RWPE2 (cell line): ENCODE results near the gene TMEM147.

Experiments
- ATAC-seq: fragments of 200-7000 bp; cut with Tn5 transposase; 3 replicates; pipeline ENCODE4 v1.9.1; 2021; ENCODE audit warnings: low read depth
- DNase-seq: peaks from one replicate; pipeline ENCODE4 v3.0.0-alpha.2; 2020; ENCODE audit warnings: low spot score
- H3K27ac ChIP-seq: fragments of 450-650 bp; 2 replicates; pipeline ENCODE4 v1.5.1; 2017; ENCODE audit warnings: mild to moderate bottlenecking; ENCODE audit not compliant: poor library complexity, severe bottlenecking
- H3K27me3 ChIP-seq: fragments of 250-450 bp; sonication (Bioruptor Pico); 2 replicates; pipeline ENCODE4 v1.5.1; 2021; ENCODE audit warnings: mild to moderate bottlenecking, moderate library complexity; ENCODE audit not compliant: insufficient read depth, poor library complexity, severe bottlenecking
- H3K36me3 ChIP-seq: fragments of 250-450 bp; sonication (Bioruptor Pico); 2 replicates; pipeline ENCODE4 v1.5.1; 2020; ENCODE audit warnings: low read depth, mild to moderate bottlenecking, moderate library complexity
- H3K4me1 ChIP-seq: fragments of 250-450 bp; sonication (Bioruptor Pico); 2 replicates; pipeline ENCODE4 v1.5.1; 2021; ENCODE audit warnings: mild to moderate bottlenecking, moderate library complexity; ENCODE audit not compliant: insufficient read depth, poor library complexity, severe bottlenecking
- H3K4me3 ChIP-seq: fragments of 250-450 bp; sonication (Bioruptor Pico); 2 replicates; pipeline ENCODE4 v1.5.1; 2021; ENCODE audit warnings: mild to moderate bottlenecking, moderate library complexity; ENCODE audit not compliant: severe bottlenecking
- H3K9me3 ChIP-seq: fragments of 250-450 bp; sonication (Bioruptor Pico); 2 replicates; pipeline ENCODE4 v1.5.1; 2021; ENCODE audit warnings: mild to moderate bottlenecking, moderate library complexity; ENCODE audit not compliant: severe bottlenecking
- CTCF ChIP-seq: fragments of 450-650 bp; IDR thresholded peaks from one replicate; pipeline ENCODE4 v1.5.1; 2017; ENCODE audit warnings: mild to moderate bottlenecking, moderate library complexity; ENCODE audit not compliant: poor library complexity, severe bottlenecking

TMEM147 gene

GRCh38 chr19:35531291-35531690 is 14.1 kb upstream of the TMEM147 start:
- no peak for TF ChIP-seq CTCF

GRCh38 chr19:35533201-35533821 is 12.1 kb upstream of the TMEM147 start, which contains the start of gene GAPDHS:
TSS of gene GAPDHS (plus strand) at chr19:35533456. CDS start at chr19:35533528, 72 bp downstream.
- DNase-seq (no peak), ATAC-seq (no peak)
- no peak within 1 kb of the TSS for H3K27ac ChIP-seq

More at GRCh38 chr19:35531291-35531690, 14.1 kb upstream of the TMEM147 start:
- DNase-seq (no peak), ATAC-seq (no peak)
- H3K4me1 ChIP-seq: no peaks in the 10 kb centered on the region
- no peak overlapping the region for H3K4me3 ChIP-seq
- H3K36me3 ChIP-seq: no peaks in the 10 kb centered on the region
- H3K9me3 ChIP-seq: no peaks in the 10 kb centered on the region
- H3K27ac ChIP-seq: no peak overlapping the region
- H3K27me3 ChIP-seq: peaks cover 24% of the 10 kb centered on the region

GRCh38 chr19:35533822-35534392 is 11.5 kb upstream of the TMEM147 start:
- H3K27me3 ChIP-seq: peaks cover 24% of the 10 kb centered on the region
- H3K27ac ChIP-seq: no peak overlapping the region
- DNase-seq: no peak

More at GRCh38 chr19:35533201-35533821, 12.1 kb upstream of the TMEM147 start, which contains the start of gene GAPDHS:
- H3K9me3 ChIP-seq: no peaks in the 10 kb centered on the region
- H3K27me3 ChIP-seq: peaks cover 24% of the 10 kb centered on the region
- H3K36me3 ChIP-seq: no peaks in the 10 kb centered on the region
- TF ChIP-seq CTCF: no peak
- H3K4me3 ChIP-seq: no peak within 1 kb of the TSS
- no peaks in the 10 kb centered on the region for H3K4me1 ChIP-seq

GRCh38 chr19:35534803-35535480 is 10.5 kb upstream of the TMEM147 start:
- no peak overlapping the region for H3K27ac ChIP-seq
- H3K36me3 ChIP-seq: no peaks in the 10 kb centered on the region
- ATAC-seq: no peak
- H3K9me3 ChIP-seq: no peaks in the 10 kb centered on the region
- H3K27me3 ChIP-seq: peaks cover 24% of the 10 kb centered on the region
- H3K4me1 ChIP-seq: no peaks in the 10 kb centered on the region
- TF ChIP-seq CTCF: no peak
- no peak overlapping the region for H3K4me3 ChIP-seq
- DNase-seq: no peak

More at GRCh38 chr19:35533822-35534392, 11.5 kb upstream of the TMEM147 start:
- peak; percentile 60 for ATAC-seq
- no peak for TF ChIP-seq CTCF
- H3K36me3 ChIP-seq: no peaks in the 10 kb centered on the region
- H3K4me3 ChIP-seq: no peak overlapping the region
- H3K4me1 ChIP-seq: no peaks in the 10 kb centered on the region
- H3K9me3 ChIP-seq: no peaks in the 10 kb centered on the region
